ENCODE results near the gene SH3PXD2B. TPM values are rescaled to one million over a fixed set of nuclear protein-coding genes. Genes with fewer than 3 reads are reported as not detected.

SH3PXD2B gene
- total and polyA plus RNA-seq, 2 of the 13 experiments (the other 11 are each of a cell fraction or from before 2014, with no cell fraction given) = 3.4 to 4.6 TPM

- TF ChIP-seq ZMYM3 (CRISPR knock-in tag; IDR thresholded peaks at IDR 0.05) (no peak), MXI1 (IDR thresholded peaks at IDR 0.05; ENCODE audit: borderline replicate concordance, low read depth, low read length) (no peak), ZNF891 (CRISPR knock-in tag; IDR thresholded peaks at IDR 0.05) (no peak), ZNF513 (CRISPR knock-in tag; conservative IDR thresholded peaks at IDR 0.05) (no peak), ZNF660 (CRISPR knock-in tag; IDR thresholded peaks at IDR 0.05; ENCODE audit: borderline replicate concordance, low read depth) (no peak), KMT2B (CRISPR knock-in tag; IDR thresholded peaks at IDR 0.05) (no peak), HNF1B (CRISPR knock-in tag; IDR thresholded peaks at IDR 0.05) (no peak), ZC3H4 (CRISPR knock-in tag; IDR thresholded peaks at IDR 0.05; ENCODE audit: borderline replicate concordance) (no peak), DR1 (CRISPR knock-in tag; IDR thresholded peaks at IDR 0.05) (no peak), ZNF44 (CRISPR knock-in tag; IDR thresholded peaks at IDR 0.05) (no peak), KDM5B (CRISPR knock-in tag; IDR thresholded peaks at IDR 0.05; ENCODE audit: borderline replicate concordance) (no peak), LCORL (IDR thresholded peaks at IDR 0.05) (no peak), LCORL (CRISPR knock-in tag; IDR thresholded peaks at IDR 0.05) (no peak; the same call in 1 of the 2 replicates), ZFP36L2 (CRISPR knock-in tag; IDR thresholded peaks at IDR 0.05) (no peak), U2AF2 (IDR thresholded peaks at IDR 0.05; ENCODE audit: low read depth, low read length) (no peak), ELK4 (CRISPR knock-in tag; IDR thresholded peaks at IDR 0.05; ENCODE audit: borderline replicate concordance) (no peak), GTF3A (CRISPR knock-in tag; conservative IDR thresholded peaks at IDR 0.05) (no peak), PLRG1 (conservative IDR thresholded peaks at IDR 0.05) (no peak), ZBED4 (CRISPR knock-in tag; IDR thresholded peaks at IDR 0.05; ENCODE audit: borderline replicate concordance) (no peak), TBL1XR1 (IDR thresholded peaks at IDR 0.05; ENCODE audit: borderline replicate concordance, low read length, partially characterized antibody) (no peak), MAZ (IDR thresholded peaks at IDR 0.05; ENCODE audit: borderline replicate concordance, low read depth, low read length) (no peak), MAZ (CRISPR knock-in tag; IDR thresholded peaks at IDR 0.05; ENCODE audit: low read depth) (no peak)
Observed at GRCh38 chr5:172428224-172429166, 25.8 kb downstream of the SH3PXD2B start (continued).
